Activated CD4-positive, CD25-positive, alpha-beta regulatory T cell (primary cell): Measurements from ENCODE around the gene SLC25A42.
"Not testable (repeated sequence)": the region's sequence is repeated elsewhere in the genome, so short reads cannot be mapped to it uniquely, and the experiment has no call there.

Source experiments
- DNase-seq, 4 experiments: peaks; one replicate each; lab custom pipeline; 2025; lab: John Stamatoyannopoulos, UW

SLC25A42 gene

DNA sequence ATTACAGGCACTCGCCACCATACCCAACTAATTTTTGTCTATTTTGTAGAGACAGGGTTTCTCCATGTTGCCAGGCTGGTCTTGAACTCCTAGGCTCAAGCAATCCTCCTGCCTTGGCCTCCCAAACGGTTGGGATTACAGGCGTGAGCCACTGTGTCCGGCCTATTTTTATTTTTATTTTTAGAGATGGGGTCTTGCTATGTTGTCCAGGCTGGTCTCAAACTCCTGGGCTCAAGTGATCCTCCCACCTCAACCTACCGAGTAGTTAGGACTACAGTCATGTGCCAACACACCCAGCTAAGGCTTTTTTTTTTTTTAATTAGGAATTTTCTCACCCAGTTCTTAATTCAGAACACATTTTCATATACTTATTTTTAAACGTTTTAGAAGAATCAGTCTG lies 71.9 kb downstream of the SLC25A42 start:
- DNase-seq = not testable (repeated sequence)

- DNase-seq = no peak
Measured at GRCh38 chr19:19137556-19138108, 73.8 kb downstream of the SLC25A42 start.

- DNase-seq = peak; percentile 85 to 91 (median 88)
Measured at GRCh38 chr19:19138109-19138981, 74.6 kb downstream of the SLC25A42 start, which contains the start of gene TMEM161A. Gene TMEM161A, minus strand, starts transcription at chr19:19138478. Its CDS starts 50 bp downstream, at chr19:19138428.

GRCh38 chr19:19139876-19140229 lies 76.1 kb downstream of the SLC25A42 start:
- DNase-seq = no peak

DNA sequence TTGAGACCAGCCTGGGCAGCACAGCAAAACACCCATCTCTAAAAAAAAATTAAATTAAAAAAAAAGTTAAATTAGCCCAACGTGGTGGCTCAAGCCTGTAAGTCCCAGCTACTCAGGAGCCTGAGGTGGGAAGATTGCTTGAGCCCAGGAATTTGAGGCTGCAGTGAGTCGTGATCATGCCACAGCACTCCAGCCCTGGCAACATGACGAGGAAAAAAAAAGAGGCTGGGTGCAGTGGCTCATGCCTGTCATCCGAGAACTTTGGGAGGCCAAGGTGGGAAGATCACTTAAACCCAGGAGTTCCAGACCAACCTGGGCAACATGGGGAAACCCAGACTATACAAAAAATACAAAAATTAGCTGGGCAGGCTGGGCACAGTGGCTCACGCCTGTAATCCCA lies 76.7 kb downstream of the SLC25A42 start:
- DNase-seq = no peak

- no peak for DNase-seq
Measured at GRCh38 chr19:19142347-19142746, 78.6 kb downstream of the SLC25A42 start.

- DNase-seq = no peak
Measured at GRCh38 chr19:19145281-19145680, 81.5 kb downstream of the SLC25A42 start.

DNA sequence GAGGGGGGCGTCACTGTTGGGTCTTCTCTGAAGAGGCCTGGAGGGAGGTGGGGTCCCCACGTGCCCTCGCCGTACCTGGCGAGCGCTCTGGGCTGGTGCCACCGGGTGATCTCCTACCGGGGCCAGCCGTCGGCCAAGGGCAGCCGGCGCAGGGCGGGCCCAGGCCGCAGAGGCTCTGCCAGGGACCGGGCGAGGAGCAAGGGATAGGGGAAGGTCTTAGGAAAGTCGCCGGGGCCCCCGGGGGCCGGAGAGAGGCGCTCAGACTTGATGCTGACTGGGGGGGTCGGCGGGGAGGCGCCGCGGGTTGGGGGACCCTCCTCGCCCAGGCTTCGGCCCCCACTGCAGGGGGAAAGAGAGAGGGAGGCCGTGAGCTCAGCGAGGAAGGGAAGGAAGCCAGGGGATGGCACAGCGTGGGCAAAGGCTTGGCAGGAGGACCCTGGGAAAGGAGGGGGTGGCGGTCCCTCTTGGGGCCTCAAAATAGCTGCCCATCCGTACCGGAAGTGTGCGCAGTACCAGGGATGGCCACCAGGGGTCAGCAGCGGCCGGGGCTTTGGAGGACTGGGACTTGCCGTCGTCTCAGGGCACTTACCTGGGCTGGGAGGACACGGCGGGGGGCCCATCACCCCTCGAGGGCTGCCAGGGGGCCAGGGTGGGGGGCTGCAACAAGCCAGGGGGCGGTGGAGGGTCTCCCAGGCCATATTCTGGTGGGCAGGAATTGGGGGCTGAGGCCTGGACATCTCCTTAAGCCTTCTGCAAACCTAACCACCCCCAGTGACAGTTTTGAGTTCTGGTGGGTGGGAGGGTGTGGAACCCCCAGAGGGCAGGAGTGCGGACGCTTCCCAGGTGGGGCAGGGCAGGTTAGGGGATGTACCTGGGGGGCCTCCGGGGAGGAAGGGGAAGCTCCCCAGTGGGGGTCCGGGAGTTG lies 82.2 kb downstream of the SLC25A42 start:
- DNase-seq = peak; percentile 63 to 93 (median 80)

DNA sequence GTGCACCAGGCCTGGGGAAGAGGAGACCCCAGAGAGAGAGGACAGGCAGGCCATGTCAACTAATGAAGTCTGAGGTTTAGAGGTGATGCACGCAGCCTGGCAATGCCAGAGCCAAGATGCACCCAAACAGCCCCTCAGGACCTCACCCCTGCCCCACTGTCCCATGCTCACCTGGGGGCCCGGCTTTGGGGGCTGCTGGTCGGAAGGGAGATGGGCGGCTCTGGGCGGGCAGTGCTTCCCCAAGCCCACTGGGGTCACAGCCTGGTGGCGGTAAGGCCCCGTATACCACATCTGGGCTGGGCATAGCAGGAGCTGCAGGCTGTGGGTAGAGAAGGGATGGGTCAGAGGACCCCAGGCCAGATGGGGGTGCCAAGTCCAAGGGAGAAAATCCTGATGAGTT lies 83.1 kb downstream of the SLC25A42 start:
- no peak for DNase-seq

DNA sequence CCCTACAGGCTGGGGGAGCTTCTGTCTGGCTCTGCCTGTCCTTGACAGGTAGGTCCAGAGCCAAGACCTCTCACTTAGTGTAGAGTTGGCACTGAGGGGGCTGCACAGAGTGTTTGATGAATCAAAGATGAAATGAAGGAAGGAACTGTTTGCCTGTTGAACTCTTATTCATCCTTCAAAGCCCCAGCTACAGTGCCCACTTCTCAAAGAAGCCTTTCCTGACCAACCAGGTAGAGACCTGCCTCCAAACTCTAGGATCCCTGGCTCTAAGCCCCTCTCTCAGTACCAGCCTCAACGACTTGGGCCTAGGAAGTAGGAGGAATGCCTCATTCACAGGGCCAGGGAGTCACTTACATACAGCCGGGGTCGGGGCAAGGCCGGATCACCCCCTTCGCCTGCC lies 83.5 kb downstream of the SLC25A42 start:
- no peak for DNase-seq

GRCh38 chr19:19148504-19148903 lies 84.7 kb downstream of the SLC25A42 start:
- DNase-seq = not testable (repeated sequence)

- no peak for DNase-seq
Measured at GRCh38 chr19:19149435-19149834, 85.6 kb downstream of the SLC25A42 start.

DNA sequence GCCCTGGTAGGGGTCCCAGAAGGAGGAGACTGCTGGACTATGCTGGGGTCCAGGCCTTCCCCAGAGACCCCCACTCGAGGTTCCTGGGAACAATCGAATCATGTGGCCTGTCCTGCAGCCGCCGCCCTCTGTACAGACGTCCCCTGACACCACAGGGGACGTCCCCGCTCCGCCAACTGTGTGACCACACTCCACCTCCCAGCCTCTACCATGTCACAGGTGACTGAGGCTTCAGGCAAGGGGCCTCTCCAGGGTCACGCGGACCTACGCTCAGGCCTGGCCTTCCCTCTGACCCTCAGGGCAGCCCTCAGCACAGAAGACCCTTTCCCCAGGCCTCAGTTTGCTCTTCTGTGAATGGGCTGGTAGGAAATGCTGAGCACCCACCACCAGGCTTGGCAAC lies 87.6 kb downstream of the SLC25A42 start:
- no peak for DNase-seq

DNA sequence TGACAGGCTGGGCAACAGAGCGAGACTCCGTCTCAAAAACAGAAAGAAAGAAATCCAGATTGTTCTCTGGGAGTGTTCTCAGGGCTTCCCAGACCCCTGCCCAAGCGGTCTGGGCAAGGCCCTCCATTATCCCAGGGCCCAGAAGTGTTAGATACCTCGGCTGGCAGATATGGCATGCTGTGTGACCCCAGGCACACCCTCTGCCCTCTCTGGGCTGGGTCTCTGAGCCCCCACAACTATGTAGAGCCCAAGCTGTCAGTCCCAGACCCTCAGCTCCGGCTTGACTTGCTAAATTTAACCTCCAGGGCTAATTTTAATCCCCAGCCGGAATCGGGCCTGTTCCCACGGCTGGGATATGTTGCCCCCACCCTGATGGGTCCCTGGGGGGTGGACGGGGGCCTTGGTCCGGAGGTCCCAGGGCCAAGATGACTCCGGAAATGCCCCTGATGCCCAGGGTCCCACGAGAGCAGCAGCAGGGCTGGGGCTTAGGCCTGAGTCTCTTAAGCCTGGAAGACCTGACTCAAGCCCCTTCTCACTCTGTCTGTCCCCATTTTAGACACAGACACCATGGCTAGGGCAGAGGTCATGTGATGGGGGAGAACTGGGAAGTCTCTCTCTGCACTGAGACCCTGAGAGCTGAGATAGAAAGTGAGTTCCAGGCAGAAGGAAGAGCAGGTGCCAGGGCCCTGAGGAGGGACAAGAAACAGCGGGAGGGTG lies 89.0 kb downstream of the SLC25A42 start:
- no peak for DNase-seq

DNA sequence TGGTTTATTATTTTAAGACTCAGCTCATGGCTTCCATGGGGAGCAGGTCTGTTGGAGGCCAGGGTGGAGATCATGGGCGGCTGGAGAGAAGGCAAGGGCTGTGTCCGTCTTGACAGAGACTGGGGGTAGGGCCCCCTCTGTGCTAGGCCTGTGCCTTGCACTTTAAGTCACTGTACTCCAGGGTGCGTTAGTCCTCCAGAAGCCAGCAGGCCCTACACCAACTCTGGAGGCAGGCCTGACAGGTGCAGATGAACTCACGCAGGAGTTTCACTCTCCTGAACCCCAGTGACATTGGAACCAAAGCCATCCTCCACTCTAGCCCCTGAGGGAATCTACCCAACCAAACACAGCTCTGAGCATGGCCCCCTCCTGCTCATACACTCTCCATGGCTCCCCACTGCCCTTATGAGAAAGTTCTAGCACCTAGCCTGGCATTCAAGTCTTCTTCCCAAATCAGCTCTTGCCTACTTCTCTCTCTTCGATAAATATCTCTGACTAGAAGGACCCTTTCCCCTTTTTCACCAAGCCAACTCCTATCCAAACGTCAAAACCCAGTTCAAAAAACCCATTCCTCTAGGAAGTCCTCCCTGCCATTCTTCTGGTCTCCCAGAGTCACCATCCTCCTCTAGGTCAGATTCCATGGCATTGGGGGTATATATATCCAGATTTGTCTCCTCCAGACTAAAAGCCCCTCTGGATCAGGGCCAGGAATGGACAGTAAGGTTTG lies 91.1 kb downstream of the SLC25A42 start:
- no peak for DNase-seq

DNA sequence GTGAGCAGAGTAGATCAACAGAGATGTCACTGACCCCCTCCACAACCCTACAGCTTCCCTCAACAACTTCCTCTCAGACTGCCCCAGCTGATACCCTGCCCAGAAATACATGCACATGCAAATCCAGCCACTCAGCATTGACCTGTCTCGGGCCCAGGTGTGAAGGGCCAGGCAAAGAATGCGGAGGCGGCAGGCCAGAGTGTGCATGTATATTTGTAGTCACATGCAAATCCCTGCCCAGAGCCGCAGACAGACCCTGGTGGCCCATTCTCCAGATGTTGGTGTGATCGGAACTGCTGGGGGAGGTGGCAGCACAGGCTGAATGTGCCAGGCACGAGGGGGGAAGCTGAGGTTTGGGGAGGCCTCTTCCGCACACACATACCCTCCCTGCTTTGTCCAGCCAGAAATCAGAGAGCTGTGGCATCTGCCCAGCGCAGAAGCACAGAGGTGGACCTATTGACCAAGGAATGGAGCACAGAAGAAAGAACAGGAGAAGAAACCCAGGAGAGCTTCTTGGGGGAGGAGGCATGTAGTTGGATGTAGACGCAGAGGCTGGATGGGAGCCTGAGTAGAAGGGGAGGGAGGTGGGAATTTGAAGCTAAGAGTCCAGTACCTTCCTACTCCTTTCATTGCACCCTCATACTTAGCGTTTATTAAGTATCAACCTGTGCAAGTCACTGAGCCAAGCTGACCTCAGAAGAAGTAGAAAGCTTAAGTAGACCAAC lies 91.9 kb downstream of the SLC25A42 start:
- no peak for DNase-seq

DNA sequence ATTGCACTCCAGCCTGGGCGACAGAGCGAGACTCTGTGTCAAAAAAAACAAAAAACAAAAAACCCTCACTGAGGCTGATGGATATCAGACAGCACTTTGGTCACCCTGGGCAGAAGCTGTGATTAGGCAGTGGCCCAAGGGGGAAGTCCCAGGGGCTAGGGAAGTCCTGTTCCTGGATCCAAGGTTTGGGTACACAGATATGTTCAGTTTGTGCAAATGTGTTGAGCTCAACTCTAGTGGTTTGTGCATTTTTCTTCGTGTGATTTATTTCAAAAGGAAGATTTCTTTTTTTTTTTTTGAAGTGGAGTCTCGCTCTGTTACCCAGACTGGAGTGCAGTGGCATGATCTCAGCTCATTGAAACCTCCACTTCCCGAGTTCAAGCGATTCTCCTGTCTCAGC lies 94.0 kb downstream of the SLC25A42 start:
- DNase-seq = no peak

DNA sequence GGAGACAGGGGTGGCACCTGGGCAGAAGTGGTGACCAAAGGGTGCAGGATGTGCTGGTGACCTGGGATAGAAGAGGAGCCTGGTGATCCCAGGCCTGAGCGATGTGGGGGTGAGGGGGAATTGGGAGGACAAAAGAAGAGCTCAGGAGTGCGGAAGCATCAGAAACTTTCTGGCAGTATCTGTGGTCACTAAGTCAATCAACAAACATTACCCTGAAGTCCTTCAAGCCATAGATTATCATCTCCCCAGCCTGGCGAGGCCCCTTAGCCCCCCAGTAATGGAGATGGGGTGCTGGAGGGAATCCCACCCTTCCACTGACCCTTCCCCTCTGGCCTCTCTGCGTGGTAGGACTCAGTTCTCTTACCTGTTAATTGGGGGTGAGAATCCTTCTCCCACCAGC lies 95.7 kb downstream of the SLC25A42 start:
- DNase-seq = no peak

DNA sequence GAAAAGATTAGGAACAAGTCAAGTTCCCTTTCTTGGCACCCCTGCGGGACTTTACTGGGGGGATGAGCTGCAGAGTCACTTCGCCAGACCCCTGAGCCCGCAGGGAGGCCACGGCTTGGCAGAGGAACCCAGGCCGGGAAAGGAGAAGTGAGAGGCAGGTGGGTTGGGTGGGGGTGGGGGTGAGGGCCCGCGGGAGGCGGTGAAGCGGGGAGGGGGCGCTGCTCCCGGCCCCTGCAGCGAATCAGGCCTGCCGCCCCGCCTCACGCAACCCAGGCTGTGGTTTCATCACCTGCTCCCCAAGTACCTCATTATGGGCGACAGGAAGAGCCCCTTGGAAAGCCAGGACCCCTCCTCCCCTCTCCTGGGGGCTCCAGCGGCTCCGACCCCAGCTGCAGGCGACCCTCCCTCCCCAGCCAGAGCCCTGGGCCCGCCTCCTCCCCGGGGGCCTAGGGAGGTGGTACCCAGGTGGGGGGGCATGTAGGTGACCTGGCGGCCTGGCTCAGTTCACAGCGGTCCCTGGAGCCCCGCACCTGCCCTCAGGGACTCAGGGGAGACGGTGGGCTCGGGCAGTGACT lies 96.8 kb downstream of the SLC25A42 start:
- no peak for DNase-seq

DNA sequence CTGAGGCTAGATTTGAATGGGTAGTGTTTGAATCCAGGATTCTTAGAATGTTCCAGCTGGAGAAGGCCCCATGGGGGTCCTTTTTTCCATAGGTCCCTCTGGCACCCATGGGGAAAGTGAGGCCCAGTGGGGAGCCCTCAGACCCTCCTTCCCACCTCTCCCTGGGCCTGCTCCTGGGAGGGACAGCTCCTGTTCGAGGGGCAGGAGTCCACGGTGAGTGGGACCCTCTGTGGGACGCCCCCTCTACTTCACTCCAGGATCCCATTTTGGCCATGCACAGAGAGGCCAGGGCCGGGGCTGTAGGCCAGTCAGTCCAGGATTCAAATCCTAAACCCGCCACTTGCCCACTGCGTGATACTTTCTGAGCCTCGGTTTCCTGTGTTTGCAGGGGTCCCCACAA lies 98.7 kb downstream of the SLC25A42 start:
- DNase-seq = no peak
